SK-N-SH (cell line): Measurements from ENCODE around the gene G3BP1.
A peak's percentile ranks its signal among the peaks of the same experiment; 100 is the strongest.

Experiments used
- CTCF ChIP-seq: fragments of 200-600 bp; sonication (generic); IDR thresholded peaks from 2 replicates; pipeline ENCODE4 v1.6.1; 2017; ENCODE audit warnings: antibody characterized with exemption, mild to moderate bottlenecking, moderate library complexity
- EP300 ChIP-seq, 2 experiments: IDR thresholded peaks; 2 replicates each; pipeline versions ENCODE4 v1.4.0 to v1.6.1; 2012; ENCODE audit warnings: borderline replicate concordance in 1 of 2, low read depth in 1 of 2, low read length in 1 of 2
- POLR2AphosphoS5 ChIP-seq: IDR thresholded peaks from 2 replicates; pipeline ENCODE4 v1.6.1; 2012; ENCODE audit warnings: low read depth, low read length
- REST ChIP-seq: IDR thresholded peaks from 2 replicates; pipeline ENCODE4 v1.6.1; 2012; ENCODE audit warnings: mild to moderate bottlenecking, low read depth, low read length, moderate library complexity
- TAF1 ChIP-seq: IDR thresholded peaks from 2 replicates; pipeline ENCODE4 v1.6.1; 2012; ENCODE audit warnings: low read depth, mild to moderate bottlenecking, low read length, moderate library complexity, borderline replicate concordance

- TF ChIP-seq TAF1, result no peak
- no peak for TF ChIP-seq CTCF
- no peak for TF ChIP-seq EP300 (IDR thresholded peaks at IDR 0.05; ENCODE audit: borderline replicate concordance in 1 of 2, low read depth in 1 of 2, low read length in 1 of 2)
- TF ChIP-seq POLR2AphosphoS5, result 0 out of 2 replicates have a peak, but pooled peaks have one; percentile 18
- no peak for TF ChIP-seq REST
Observed at GRCh38 chr5:151819830-151820229, 48.1 kb downstream of the G3BP1 start.
